ENCODE measurements around the gene CDH1. TPM values are rescaled to one million over a fixed set of nuclear protein-coding genes. Genes with fewer than 3 reads are reported as not detected.

CDH1 gene
- total RNA-seq, 4 donors from 2014 or later, result 156 to 243 (median 188) TPM

DNA sequence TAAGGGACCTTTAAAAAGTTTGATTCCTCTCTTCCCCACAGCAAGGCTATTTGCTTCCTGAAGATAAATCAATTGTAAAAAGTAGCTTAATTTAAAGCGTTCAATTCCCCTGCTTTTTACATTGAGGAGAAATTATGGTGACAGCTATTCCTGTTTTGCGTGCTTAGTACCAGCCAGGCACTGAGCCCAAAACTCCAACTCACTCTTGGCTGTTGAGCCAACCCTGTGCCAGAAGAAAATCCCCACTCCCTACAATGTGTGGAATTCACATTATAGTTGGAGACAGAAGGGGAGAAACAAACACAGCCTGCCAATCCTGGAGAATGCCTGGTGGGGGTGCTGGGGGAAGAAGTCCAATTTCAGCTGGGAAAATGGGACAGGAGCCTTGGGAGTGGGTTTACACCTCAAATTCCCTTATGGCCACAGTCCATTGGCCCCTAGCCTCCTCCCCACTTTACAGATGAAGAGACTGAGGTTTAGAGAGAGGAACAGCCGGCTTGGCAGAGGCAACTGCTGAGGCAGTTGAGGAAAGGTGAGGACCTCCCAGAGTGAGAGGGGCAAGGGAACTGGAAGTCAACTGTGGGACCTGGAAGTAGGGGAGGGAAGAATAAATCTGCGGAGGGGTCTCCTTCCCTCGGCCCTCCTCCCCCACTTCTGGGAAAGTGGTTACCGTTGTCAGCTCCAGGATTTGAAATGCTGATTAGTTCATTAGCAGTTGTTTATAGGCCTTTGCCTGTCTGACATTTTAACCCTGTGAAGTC, 26.1 kb downstream of the CDH1 start:
- intact Hi-C loops (cut with DNase I; ENCODE audit: low total_unique reads), result no loop called here
- no peak for DNase-seq (ENCODE audit: low spot score in 2 of 2)
- TF ChIP-seq, protein P1, sequence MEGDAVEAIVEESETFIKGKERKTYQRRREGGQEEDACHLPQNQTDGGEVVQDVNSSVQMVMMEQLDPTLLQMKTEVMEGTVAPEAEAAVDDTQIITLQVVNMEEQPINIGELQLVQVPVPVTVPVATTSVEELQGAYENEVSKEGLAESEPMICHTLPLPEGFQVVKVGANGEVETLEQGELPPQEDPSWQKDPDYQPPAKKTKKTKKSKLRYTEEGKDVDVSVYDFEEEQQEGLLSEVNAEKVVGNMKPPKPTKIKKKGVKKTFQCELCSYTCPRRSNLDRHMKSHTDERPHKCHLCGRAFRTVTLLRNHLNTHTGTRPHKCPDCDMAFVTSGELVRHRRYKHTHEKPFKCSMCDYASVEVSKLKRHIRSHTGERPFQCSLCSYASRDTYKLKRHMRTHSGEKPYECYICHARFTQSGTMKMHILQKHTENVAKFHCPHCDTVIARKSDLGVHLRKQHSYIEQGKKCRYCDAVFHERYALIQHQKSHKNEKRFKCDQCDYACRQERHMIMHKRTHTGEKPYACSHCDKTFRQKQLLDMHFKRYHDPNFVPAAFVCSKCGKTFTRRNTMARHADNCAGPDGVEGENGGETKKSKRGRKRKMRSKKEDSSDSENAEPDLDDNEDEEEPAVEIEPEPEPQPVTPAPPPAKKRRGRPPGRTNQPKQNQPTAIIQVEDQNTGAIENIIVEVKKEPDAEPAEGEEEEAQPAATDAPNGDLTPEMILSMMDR (IDR thresholded peaks at IDR 0.05), result no peak
- TF ChIP-seq POLR2A (IDR thresholded peaks at IDR 0.05), result no peak
- no peak overlapping the region for H3K4me3 ChIP-seq (ENCODE audit: low read depth, poor library complexity, severe bottlenecking)
- WGBS, 2 donors, result 25 to 28% methylated on average over 6 of the region's 6 CpGs

DNA sequence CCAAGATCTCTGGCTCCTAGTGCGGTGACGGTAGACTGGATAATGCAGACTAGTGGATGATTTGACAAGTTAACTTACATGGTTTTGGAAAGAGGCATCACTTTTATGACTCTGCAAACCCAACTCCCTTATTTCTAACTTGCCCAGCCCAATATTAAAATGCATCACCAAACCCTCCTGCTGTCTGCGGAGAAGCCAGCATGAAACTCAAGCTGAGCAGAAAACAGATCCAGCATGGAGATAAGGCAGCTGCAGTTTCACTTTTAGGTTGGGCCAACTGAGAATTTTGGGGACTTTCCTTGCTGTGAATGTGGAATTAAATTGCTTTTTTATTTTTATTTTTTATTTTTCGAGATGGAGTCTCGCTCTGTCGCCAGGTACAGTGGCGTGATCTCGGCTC, 27.8 kb downstream of the CDH1 start:
- 57% methylated on average over 8 of the region's 8 CpGs for WGBS, 2 donors
- TF ChIP-seq, protein P1 (IDR thresholded peaks at IDR 0.05), result no peak
- no peak for TF ChIP-seq POLR2A (IDR thresholded peaks at IDR 0.05)
- DNase-seq (ENCODE audit: low spot score in 2 of 2), result no peak
- no peak overlapping the region for H3K4me3 ChIP-seq (ENCODE audit: low read depth, poor library complexity, severe bottlenecking)
- intact Hi-C loops (cut with DNase I; ENCODE audit: low total_unique reads), result no loop called here

DNA sequence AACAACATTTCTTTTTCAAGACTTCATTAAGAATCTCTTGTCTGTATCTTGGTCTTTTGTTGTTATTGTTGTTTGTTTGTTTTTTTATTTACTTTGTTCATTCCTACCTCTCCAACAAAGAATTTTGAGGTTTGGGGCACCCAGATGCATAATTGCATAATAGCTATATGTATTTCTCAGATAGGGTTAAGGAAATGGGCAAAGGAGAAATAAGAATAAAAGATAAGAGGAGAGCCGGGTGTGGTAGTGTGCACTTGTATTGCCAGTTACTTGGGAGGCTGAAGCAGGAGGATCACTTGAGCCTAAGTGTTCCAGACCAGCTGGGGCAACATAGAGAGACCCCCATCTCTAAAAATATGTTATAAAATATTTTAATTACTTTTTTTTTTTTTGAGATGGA, 30.5 kb downstream of the CDH1 start:
- 47 to 73% methylated on average over 1 of the region's 1 CpG for WGBS, 2 donors
- H3K4me3 ChIP-seq (ENCODE audit: low read depth, poor library complexity, severe bottlenecking), result no peak overlapping the region
- no peak for DNase-seq (ENCODE audit: low spot score in 2 of 2)
- TF ChIP-seq, protein P1 (IDR thresholded peaks at IDR 0.05), result no peak
- no peak for TF ChIP-seq POLR2A (IDR thresholded peaks at IDR 0.05)
- intact Hi-C loops (cut with DNase I; ENCODE audit: low total_unique reads), result no loop called here

DNA sequence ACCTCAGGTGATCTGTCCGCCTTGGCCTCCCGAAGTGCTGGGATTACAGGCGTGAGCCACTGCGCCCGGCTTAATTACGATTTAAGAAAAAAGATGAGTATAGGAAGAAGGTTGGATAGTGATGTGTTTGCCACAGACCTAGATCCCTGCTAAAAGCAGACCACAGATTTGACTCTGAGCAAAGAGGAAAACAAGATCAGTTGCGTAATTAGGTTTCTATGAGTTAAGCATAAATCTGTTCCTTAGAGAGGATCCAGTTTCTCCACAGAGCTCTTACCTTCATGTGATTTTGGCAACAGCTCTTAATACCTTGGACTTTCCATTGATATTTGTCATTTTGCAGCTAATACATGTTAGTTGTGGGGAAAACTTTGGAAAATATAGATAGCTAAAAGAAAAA, 31.1 kb downstream of the CDH1 start:
- whole genome bisulfite sequencing, 2 donors, result 78 to 79% methylated on average over 7 of the region's 7 CpGs
- no peak overlapping the region for H3K4me3 ChIP-seq (ENCODE audit: low read depth, poor library complexity, severe bottlenecking)
- DNase-seq (ENCODE audit: low spot score in 2 of 2), result no peak
- intact Hi-C loops (cut with DNase I; ENCODE audit: low total_unique reads), result no loop called here
- TF ChIP-seq, protein P1 (IDR thresholded peaks at IDR 0.05), result no peak
- no peak for TF ChIP-seq POLR2A (IDR thresholded peaks at IDR 0.05)

DNA sequence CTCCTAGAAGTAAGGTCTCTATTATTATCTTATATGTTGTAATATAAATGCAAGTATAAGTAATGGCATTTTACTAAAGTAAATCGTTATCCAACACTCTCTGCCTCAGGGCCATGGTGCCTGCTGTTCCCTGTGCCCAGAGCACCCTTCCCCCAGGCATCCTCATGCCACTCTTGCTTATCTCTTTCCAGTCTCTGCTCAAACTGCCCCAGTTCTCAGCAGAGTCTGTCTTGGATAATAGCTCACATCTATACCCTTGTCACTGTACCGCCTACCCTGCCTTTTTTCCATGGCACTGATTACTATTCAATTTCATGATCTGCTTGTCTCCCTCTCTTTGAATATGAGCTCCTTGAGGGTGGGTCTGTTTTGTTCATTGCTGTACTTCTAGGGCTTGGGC, 31.7 kb downstream of the CDH1 start:
- DNase-seq (ENCODE audit: low spot score in 2 of 2), result no peak
- TF ChIP-seq, protein P1 (IDR thresholded peaks at IDR 0.05), result no peak
- no peak for TF ChIP-seq POLR2A (IDR thresholded peaks at IDR 0.05)
- intact Hi-C loops (cut with DNase I; ENCODE audit: low total_unique reads), result no loop called here
- WGBS, 2 donors, result 68 to 70% methylated on average over 2 of the region's 2 CpGs
- H3K4me3 ChIP-seq (ENCODE audit: low read depth, poor library complexity, severe bottlenecking), result no peak overlapping the region

DNA sequence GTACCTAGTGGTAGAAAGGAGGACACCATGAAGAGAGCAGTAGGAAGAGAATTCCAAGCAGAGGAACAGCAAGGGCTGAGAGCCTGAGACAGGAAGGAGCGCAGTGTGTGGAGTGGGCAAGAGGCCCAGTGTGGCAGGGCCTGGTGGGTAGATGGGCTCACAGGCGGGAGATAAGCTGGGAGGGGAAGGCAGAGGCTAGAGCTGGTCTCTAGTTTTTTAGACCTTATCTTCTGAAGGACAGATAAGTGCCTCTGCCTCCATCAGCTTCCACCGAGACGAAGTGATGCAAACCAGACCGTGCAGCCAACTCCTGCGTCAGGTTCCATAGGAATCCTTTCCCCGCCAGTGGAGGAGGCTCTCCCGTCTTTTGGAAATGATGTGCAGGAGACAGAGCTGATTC, 33.6 kb downstream of the CDH1 start:
- no peak for TF ChIP-seq POLR2A (IDR thresholded peaks at IDR 0.05)
- TF ChIP-seq, protein P1 (IDR thresholded peaks at IDR 0.05), result no peak
- no peak overlapping the region for H3K4me3 ChIP-seq (ENCODE audit: low read depth, poor library complexity, severe bottlenecking)
- DNase-seq (ENCODE audit: low spot score in 2 of 2), result no peak
- WGBS, 2 donors, result 85 to 86% methylated on average over 8 of the region's 8 CpGs
- intact Hi-C loops (cut with DNase I; ENCODE audit: low total_unique reads), result no loop called here
